Fibroblast of villous mesenchyme (primary cell): ENCODE results near the gene CXXC5. TPM values are rescaled to one million over a fixed set of nuclear protein-coding genes. Genes with fewer than 3 reads are reported as not detected.

Experiments used
- DNase-seq: peaks from one replicate; pipeline ENCODE4 v3.0.0-alpha.2; 2010; ENCODE audit warnings: low read depth
- H3K4me3 ChIP-seq: 2 replicates; pipeline ENCODE4 v1.5.1; 2011; ENCODE audit warnings: low read depth, mild to moderate bottlenecking, low read length
- total RNA-seq: library from RNA; depleted of rRNA; stranded (reverse); fragments of >200 nt; gene quantifications from 2 replicates; pipeline ENCODE4 v1.2.3, GENCODE V29; 2012
- TF ChIP-seq, protein P1 (sequence below): IDR thresholded peaks from 2 replicates; pipeline ENCODE4 v1.5.1; 2012; ENCODE audit warnings: low read depth, mild to moderate bottlenecking, low read length; ENCODE audit not compliant: insufficient read depth

Gene CXXC5
- total RNA-seq, 1 donor, result 79.5 TPM

DNA sequence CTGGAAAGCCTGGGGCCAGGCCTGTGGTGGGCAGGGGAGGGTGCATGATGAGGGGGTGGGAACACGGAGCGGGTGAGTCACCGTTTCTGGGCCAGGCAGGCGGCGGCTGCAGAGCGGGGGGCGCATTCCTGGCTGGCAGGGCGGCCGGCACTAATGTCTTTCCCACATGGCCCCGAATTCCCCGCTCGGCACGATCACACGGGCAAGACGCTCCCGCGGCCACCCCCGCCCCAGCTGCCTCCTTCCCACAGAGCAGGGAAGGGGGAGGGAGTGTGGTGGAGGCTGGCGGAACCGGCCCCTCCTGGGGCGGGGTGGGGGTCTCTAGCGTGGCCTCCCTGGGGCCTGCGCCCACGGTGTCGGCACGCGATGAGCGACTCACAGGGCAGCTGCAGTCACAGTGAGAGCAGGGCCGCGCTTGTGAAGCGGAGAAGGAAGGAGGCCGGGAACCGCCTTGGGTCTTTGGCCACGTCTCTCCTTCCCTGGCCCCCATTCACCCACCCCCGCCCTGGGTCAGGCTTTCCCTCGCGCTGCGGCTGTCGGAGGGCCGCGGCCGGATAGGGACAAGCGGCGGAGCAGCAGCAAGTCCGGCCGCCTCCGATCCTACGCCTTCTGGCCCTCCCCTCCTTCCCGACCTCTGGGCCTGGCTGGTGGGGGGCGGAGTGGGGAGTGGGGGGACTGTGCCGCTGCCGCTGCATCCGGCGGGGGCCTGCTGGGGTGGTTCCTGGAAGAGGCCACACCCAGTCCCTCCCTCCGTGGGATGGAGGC lies 48.9 kb downstream of the CXXC5 start:
- DNase-seq, result peak; percentile 91
- TF ChIP-seq, protein P1, sequence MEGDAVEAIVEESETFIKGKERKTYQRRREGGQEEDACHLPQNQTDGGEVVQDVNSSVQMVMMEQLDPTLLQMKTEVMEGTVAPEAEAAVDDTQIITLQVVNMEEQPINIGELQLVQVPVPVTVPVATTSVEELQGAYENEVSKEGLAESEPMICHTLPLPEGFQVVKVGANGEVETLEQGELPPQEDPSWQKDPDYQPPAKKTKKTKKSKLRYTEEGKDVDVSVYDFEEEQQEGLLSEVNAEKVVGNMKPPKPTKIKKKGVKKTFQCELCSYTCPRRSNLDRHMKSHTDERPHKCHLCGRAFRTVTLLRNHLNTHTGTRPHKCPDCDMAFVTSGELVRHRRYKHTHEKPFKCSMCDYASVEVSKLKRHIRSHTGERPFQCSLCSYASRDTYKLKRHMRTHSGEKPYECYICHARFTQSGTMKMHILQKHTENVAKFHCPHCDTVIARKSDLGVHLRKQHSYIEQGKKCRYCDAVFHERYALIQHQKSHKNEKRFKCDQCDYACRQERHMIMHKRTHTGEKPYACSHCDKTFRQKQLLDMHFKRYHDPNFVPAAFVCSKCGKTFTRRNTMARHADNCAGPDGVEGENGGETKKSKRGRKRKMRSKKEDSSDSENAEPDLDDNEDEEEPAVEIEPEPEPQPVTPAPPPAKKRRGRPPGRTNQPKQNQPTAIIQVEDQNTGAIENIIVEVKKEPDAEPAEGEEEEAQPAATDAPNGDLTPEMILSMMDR, result no peak
- peak overlapping the region; percentile 50 for H3K4me3 ChIP-seq

DNA sequence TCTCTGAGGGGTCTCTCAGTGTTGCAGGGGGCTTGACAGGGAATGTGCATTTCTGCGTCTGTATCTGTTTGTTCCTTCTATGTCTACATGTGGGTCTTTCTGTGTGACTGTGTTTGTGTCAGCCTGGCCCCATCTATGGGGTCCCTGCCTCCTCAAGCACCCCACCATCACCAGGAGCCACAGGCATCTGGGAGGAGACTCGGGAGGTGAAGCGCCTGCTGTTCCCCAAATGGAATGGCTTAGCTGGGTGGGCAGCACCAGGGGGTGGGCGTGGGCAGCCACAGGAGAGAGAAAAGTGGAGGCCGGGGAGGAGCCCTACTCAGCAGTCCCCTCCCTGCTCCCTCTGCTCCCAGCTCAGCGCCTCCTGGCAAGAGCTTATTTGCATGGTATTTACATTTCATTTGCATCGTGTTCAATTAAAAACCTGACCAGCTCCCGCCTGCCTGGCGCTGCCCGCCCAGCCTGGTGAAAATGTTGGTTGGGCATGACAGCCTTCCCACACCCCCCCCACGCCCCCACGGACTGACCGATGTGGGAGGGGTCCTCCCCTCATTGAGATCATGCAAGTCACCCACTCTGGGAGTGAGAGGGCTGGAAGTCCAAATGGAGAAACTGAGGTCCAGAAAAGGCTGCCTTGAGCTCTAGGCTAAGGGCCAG lies 50.5 kb downstream of the CXXC5 start:
- peak; percentile 87 for DNase-seq
- H3K4me3 ChIP-seq, result no peak overlapping the region
- TF ChIP-seq, protein P1, result no peak

GRCh38 chr5:139699351-139699750 lies 51.2 kb downstream of the CXXC5 start:
- TF ChIP-seq, protein P1, result no peak
- DNase-seq, result no peak
- H3K4me3 ChIP-seq, result no peak overlapping the region

DNA sequence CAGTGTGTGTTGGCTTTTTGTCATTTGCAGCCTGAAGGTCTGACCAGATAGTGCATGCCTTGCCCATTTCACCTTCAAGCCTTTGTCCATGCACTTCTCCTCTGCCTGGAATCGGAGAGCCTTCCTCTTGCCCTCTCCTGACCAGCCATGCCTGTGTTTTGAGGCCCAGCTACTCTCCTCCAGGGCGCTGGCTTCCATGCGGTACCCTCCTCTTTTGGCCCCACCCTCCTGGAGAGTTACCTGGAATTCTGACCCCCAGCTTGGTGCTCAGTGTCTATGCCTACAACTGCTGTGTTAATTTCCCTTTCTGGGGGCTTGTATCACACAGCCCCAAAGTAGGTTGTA lies 52.5 kb downstream of the CXXC5 start:
- H3K4me3 ChIP-seq, result no peak overlapping the region
- no peak for DNase-seq
- TF ChIP-seq, protein P1, result no peak

DNA sequence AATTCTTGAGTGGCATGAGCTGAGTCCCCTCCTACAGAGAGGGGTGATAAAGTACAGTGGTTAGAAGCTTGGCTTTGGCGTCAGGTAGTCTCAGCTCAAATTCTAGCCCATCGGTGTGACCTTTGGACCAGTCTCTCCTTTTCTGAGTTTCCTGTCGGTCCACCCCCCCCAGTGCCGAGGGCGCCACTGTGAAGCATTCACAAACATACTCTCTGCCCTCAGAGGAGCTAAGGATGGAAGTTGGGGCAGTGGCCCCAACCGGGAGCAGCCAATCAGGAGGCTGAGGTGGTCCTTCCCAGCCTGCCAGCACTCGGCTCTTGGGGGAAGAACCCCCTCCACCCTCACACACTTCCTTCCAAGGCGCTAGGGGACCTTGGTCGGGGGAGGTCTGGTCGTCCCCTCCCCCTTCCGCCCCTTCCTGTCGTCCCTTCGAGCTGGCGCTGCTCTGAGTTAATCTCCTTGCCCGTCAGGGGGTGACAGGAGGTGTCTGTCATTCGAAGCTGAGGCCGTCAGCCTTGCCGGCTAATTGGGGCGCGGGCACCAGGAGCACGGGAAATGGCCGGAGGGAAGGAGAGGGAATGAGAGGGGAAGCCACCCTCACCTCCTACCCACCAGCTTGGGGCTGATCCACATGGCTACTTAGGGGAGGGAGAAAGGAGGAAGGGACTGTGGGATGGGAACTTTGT lies 53.0 kb downstream of the CXXC5 start:
- DNase-seq, result no peak
- no peak overlapping the region for H3K4me3 ChIP-seq
- TF ChIP-seq, protein P1, result no peak

DNA sequence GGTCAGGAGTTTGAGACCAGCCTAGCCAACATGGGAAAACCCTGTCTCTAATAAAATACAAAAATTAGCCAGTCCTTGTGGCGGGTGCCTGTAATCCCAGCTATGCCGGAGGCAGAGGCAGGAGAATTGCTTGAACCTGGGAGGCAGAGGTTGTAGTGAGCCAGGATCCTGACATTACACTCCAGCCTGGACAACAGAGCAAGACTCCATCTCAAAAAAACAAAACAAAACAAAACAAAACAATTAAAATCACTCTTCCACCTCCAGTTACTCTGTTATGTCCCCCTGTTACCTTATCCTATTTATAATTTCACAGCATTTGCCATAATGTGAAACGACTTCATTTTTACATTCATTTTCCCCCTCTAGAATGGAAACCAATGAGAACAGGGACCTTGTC lies 54.4 kb downstream of the CXXC5 start:
- DNase-seq, result no peak
- TF ChIP-seq, protein P1, result no peak
- H3K4me3 ChIP-seq, result no peak overlapping the region
